GM19035 (cell line): ENCODE data around the gene CNGA3.
A peak's percentile ranks its signal among the peaks of the same experiment; 100 is the strongest.

Experiments
- ATAC-seq: cut with Tn5 transposase; IDR thresholded peaks from one replicate; pipeline ENCODE4 v1.9.1; 2021; ENCODE audit not compliant: unreplicated experiment

The CNGA3 gene

DNA sequence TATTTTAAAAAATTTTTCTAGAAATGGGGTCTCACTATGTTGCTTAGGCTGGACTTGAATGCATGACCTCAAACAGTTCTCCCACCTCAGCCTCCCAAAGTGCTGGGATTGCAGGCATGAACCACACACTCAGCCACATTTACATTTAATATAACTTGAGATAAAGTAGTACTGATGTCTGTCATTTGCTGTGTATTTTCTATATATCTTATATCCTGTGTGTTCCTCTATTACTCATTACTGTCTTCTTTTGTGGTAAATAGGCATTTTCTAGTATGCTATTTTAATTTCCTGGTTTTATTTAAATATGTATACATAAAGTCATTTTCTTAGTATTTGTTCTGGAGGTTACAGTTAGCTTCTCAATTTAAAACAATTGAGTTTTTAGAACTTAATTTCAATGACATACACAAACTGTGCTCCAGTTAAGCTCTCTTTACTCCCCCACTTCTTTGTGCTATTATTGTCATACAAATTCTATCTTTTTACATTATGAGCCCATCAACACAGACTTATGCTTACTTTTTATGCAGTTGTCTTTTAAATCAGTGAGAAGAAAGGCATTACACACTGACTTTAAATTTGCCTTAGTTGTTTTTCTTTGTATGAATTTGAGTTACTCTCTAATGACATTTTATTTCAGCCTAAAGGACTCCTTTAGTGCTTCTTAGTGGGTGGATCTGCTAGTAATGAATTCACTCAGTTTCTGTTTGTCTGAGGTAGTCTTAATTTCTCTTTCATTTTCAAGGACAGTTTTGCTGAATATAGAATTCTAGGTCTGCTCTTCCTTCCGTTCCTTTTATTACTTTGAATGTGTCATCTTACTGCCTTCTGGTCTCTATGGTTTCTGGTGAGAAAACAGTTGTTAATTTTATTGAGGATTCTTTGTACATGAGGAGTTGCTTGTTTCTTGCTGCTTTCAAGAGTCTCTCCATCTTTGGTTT lies 92.2 kb downstream of the CNGA3 start:
- ATAC-seq, result peak; percentile 79

DNA sequence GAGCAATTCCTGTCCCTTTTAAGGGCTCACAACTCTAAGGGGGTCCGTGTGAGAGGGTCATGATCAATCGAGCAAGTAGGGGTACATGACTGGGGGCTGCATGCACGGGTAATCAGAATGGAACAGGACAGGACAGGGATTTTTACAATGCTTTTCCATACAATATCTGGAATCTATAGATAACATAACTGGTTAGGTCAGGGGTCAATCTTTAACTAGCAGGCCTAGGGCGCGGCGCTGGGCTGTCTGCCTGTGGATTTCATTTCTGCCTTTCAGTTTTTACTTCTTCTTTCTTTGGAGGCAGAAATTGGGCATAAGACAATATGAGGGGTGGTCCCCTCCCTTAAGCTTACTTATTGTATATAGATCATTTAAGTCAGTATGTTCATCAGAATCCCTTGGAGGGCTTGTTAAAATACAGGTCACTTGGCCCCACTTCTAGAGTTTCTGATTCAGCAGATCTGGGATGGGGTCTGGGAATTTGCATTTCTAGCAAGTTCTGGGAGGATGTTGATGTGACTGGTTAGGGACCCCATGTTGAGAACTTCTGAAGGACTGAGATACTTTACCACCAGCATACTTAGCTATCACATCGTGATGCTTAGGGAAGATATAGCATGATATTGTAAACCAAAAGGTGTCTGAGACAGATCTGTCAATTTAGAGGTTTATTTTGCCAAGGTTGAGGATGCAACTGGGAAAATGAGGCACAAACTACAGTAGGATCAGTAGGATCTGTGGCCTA lies 95.6 kb downstream of the CNGA3 start:
- no peak for ATAC-seq

DNA sequence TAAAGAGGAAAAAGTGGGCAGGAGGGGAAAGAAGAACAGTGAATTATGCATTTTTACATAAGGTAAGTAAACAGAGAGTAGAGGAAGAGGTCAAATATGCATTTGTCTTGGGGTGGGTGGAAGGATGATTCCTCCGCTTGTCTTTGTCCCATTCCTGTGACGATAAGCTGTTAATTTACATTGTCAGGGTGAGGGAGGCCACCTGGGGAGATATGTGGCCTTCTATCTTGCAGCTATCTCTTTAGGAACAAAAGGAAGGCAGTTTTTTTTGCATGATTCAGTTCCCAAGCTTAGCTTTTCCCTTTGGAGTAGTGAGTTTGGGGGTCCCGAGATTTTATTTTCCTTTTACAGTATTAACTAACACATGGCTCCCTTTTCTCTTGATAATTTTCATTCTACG lies 96.2 kb downstream of the CNGA3 start:
- ATAC-seq, result no peak

GRCh38 chr2:98444436-98445176 lies 98.3 kb downstream of the CNGA3 start, which contains the start of gene INPP4A:
Gene INPP4A, plus strand, starts transcription at chr2:98444858. Its CDS starts 75,191 bp downstream, at chr2:98520049.
- ATAC-seq, result peak; percentile 78

DNA sequence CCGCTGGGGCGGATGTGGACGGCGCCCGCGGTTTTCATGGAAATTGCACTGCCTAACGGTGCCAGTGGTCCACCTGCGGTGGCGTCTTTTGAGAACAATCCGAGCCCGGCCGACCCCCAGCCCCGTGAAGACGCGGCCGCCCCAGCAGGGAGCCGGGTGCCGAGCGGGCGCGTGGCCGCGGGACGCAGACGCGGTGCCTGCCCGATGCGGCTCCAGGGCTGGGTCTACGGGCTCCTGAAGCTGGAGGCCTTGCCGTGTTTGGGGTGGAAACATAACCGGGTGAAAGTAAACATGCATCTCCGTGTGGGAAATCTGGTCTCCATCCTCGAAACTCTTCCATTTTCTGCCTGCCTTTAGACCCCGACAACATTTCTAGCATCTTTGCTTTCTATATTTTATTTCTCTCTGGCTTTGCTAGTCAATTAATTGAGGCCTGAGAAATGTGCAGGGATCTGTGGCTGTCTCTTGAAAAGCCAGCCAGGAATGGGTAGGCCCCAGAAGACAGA lies 99.0 kb downstream of the CNGA3 start:
- peak; percentile 33 for ATAC-seq

DNA sequence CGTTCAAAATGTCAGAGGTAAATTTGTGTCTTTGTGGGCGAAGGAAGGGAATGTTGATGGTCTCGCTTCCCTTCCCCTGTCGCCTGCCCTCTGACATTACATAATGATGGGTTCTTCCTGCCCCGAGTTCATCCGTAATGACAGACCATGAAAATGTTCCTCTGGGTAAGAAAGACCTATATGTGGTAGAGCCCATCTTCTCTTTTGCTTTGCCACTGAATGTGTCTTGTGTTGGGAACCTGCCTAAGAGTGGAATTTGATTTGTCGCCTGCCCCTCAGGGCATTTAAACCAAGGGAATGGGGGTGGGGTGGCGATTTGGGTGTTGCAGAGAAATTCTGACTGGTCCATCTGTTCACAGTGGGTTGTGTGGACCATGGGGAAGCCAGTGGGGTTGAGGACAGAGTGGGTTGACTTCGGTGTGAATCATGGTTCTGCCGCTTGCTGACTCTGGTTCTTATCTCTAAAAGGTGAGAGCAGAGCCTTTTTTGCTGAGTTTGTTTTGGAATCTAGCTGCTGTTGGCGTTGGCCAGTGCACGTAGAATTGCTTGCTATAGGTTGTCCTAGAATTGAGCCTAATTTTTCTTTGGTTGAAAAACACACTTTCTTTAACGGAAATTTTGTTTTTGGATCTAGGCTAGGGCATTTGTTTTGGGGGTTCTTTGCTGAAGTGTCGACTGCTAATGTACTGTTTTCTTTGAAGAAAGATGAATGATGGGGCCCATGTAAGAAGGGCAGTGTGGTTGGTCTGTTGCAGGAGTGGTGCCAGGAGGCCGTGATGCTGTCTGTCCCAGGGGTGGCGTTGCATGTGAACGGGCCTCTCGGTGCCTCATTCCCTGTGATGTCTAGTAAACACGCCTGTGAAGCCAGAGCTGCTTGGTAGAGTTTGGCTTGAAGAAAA lies 99.7 kb downstream of the CNGA3 start:
- ATAC-seq, result no peak

GRCh38 chr2:98446850-98447249 lies 100.6 kb downstream of the CNGA3 start:
- ATAC-seq, result no peak
